K562 (cell line): ENCODE results near the gene SETD5. TPM values are rescaled to one million over a fixed set of nuclear protein-coding genes. Genes with fewer than 3 reads are reported as not detected.

Source experiments
- CC2D1A ChIP-seq: fragments of 450-650 bp; IDR thresholded peaks from 2 replicates; pipeline ENCODE4 v1.6.1; 2017; ENCODE audit warnings: mild to moderate bottlenecking
- NEUROD1 ChIP-seq: fragments of 150-350 bp; IDR thresholded peaks from 2 replicates; pipeline ENCODE4 v1.6.1; 2014; ENCODE audit warnings: borderline replicate concordance, low read length, low read depth; ENCODE audit not compliant: partially characterized antibody
- TEAD1 ChIP-seq, 2 experiments: fragments of 450-650 bp in 1 of 2; sonication (generic) in 1 of 2; formaldehyde crosslinking; IDR thresholded peaks; 2 replicates each; pipeline versions ENCODE4 v1.4.0 to v1.8.0; 2020 to 2022; ENCODE audit warnings: mild to moderate bottlenecking in 2 of 2, missing genetic modification reagents in 1 of 2
- ZNF431 ChIP-seq: sonication (generic); formaldehyde crosslinking; IDR thresholded peaks from 2 replicates; pipeline ENCODE4 v1.8.0; 2022; ENCODE audit warnings: mild to moderate bottlenecking, missing genetic modification reagents
- polyA plus RNA-seq, 8 experiments: library from polyadenylated mRNA; depleted of rRNA in 4 of 8; stranded (reverse) in 5 of 8; unstranded in 3 of 8; fragments of >200 nt; fragmentation: Nextera tagmentation in 2 of 8; fragmentation: Illumina TruSeq in 1 of 8; extraction: Ambion mirVana in 2 of 8; extraction: Trizol in 1 of 8; gene quantifications; 2 replicates each; pipeline versions ENCODE4 v1.2.1 to v1.2.3, GENCODE V29; 2011 to 2014; ENCODE audit warnings: inconsistent platforms in 1 of 8, missing spikeins in 1 of 8
- total RNA-seq, 7 experiments: library from RNA; depleted of rRNA in 6 of 7; stranded (reverse); fragments of >200 nt in 6 of 7; fragmentation: Illumina TruSeq in 2 of 7; extraction: Trizol in 2 of 7; gene quantifications; 2 replicates each; pipeline versions ENCODE4 v1.2.1 to v1.2.3, GENCODE V29; 2011 to 2021; ENCODE audit warnings: low replicate concordance in 1 of 7
- TF ChIP-seq, protein P1 (sequence below): sonication (generic); formaldehyde crosslinking; IDR thresholded peaks from 2 replicates; pipeline ENCODE4 v1.4.0; 2020; ENCODE audit warnings: mild to moderate bottlenecking, missing genetic modification reagents

Gene SETD5
- total and polyA plus RNA-seq, 9 of the 15 experiments (the other 6 are each of a cell fraction or from before 2014, with no cell fraction given) = 20.8 to 135 (median 87.2) TPM

DNA sequence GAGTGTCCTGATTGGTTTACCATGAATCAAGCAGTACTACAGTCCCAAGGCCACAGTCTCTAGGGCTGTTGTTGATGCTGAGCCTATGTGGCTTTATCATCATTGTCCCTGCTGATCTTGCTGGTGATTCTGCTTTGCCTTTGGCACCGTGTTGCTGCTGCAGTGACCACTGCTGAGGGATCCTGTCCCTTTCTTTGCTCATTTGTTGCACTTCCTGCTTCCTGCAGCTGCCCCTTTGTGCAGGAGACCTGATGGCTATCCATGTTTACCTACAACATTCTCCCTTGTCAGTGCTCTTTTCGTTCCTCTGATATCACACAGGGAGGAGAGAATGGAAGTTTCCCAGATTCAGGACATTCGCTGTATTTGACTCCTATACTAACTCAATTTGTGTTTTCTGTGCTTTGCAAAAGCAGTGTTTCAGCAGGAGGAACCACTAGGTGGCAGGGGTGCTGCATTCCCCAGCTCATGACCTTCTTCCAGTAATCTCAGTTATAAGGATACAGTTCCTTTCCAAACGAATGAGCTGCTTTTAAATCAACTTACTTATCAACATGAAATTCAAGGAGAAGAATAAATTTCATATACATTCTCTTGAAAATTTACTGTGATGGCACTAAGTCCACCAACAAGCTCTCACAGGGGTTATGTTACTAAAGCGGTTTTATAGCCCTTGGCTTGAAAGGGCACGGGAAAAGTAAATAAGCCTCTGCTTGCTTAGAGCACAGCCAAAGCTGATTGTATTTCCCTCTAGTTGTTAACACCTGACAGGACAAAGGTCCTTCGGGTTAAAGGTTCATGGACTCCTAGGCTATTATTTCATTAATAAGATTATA, 44.3 kb upstream of the SETD5 start (continued):
- peak in 1 of 2 experiments; percentile 67; a peak in 1 of 4 replicates for TF ChIP-seq TEAD1 (CRISPR knock-in tag; IDR thresholded peaks at IDR 0.05)
- TF ChIP-seq CC2D1A = peak; percentile 23; the same call in 1 of the 2 replicates
- TF ChIP-seq, protein P1, sequence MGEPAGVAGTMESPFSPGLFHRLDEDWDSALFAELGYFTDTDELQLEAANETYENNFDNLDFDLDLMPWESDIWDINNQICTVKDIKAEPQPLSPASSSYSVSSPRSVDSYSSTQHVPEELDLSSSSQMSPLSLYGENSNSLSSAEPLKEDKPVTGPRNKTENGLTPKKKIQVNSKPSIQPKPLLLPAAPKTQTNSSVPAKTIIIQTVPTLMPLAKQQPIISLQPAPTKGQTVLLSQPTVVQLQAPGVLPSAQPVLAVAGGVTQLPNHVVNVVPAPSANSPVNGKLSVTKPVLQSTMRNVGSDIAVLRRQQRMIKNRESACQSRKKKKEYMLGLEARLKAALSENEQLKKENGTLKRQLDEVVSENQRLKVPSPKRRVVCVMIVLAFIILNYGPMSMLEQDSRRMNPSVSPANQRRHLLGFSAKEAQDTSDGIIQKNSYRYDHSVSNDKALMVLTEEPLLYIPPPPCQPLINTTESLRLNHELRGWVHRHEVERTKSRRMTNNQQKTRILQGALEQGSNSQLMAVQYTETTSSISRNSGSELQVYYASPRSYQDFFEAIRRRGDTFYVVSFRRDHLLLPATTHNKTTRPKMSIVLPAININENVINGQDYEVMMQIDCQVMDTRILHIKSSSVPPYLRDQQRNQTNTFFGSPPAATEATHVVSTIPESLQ (CRISPR knock-in tag) = no peak
- peak; percentile 29 for TF ChIP-seq NEUROD1
- TF ChIP-seq ZNF431 = 0 out of 2 replicates have a peak, but pooled peaks have one; percentile 40
